Lung (tissue), 12 donors: ENCODE results near the gene UPK3A. TPM values are rescaled to one million over a fixed set of nuclear protein-coding genes. Genes with fewer than 3 reads are reported as not detected.

Experiments used
- ATAC-seq: fragments of 200-7000 bp; cut with Tn5 transposase; one replicate; pipeline ENCODE4 v1.9.1; 2020; ENCODE audit warnings: moderate number of reproducible peaks; ENCODE audit not compliant: insufficient read depth, low FRiP score
- DNase-seq, 3 donors: peaks; one replicate each; pipeline ENCODE4 v3.0.0-alpha.2; 2013 to 2017
- H3K27ac ChIP-seq, 2 donors: one replicate each; pipeline ENCODE4 v1.5.1; 2013; ENCODE audit warnings: mild to moderate bottlenecking in 2 of 2, moderate library complexity in 2 of 2, control low read depth in 1 of 2, inconsistent platforms in 1 of 2, low read depth in 1 of 2, low read length in 1 of 2
- H3K27me3 ChIP-seq, 3 donors: one replicate each; pipeline ENCODE4 v1.5.1; 2013; ENCODE audit warnings: low read length in 2 of 3; ENCODE audit not compliant: control insufficient read depth in 3 of 3, insufficient read depth in 3 of 3
- H3K36me3 ChIP-seq, 4 donors: one replicate each; pipeline ENCODE4 v1.5.1; 2013; ENCODE audit warnings: low read length in 4 of 4, mild to moderate bottlenecking in 1 of 4, moderate library complexity in 1 of 4; ENCODE audit not compliant: control insufficient read depth in 4 of 4, insufficient read depth in 4 of 4
- H3K4me1 ChIP-seq, 5 donors: one replicate each; pipeline ENCODE4 v1.5.1; 2013; ENCODE audit warnings: low read length in 5 of 5, mild to moderate bottlenecking in 2 of 5, moderate library complexity in 1 of 5; ENCODE audit not compliant: control insufficient read depth in 5 of 5, insufficient read depth in 5 of 5
- H3K4me3 ChIP-seq: one replicate; pipeline ENCODE4 v1.5.1; 2013; ENCODE audit warnings: mild to moderate bottlenecking, control low read depth, moderate library complexity
- H3K9ac ChIP-seq, 2 donors: one replicate each; pipeline ENCODE4 v1.5.1; 2013; ENCODE audit warnings: low read length in 2 of 2, control low read depth in 1 of 2; ENCODE audit not compliant: insufficient read depth in 1 of 2
- H3K9me3 ChIP-seq, 4 donors: one replicate each; pipeline ENCODE4 v1.5.1; 2013; ENCODE audit warnings: low read length in 3 of 4, mild to moderate bottlenecking in 1 of 4, moderate library complexity in 1 of 4; ENCODE audit not compliant: control insufficient read depth in 4 of 4, insufficient read depth in 3 of 4
- CTCF ChIP-seq: IDR thresholded peaks from 2 replicates; pipeline ENCODE4 v1.5.1; 2012; ENCODE audit warnings: mild to moderate bottlenecking; ENCODE audit errors: control extremely low read depth, extremely low read depth
- WGBS, 2 donors: extraction: QIAGEN DNeasy Blood & Tissue Kit; methylation state at CpG; one replicate each; pipeline ENCODE4 v1.1.7; 2013; 5-methylcytosine and 5-hydroxymethylcytosine counted together
- polyA plus RNA-seq, 2 donors: library from polyadenylated mRNA; stranded (reverse); fragments of 200-250 nt; gene quantifications; one replicate each; pipeline ENCODE4 v1.2.1, GENCODE V29; 2013
- total RNA-seq, 2 donors: library from RNA; depleted of rRNA in 1 of 2; stranded (reverse); fragments of >200 nt in 1 of 2; gene quantifications; one replicate each; pipeline ENCODE4 v1.2.1, GENCODE V29; 2014 to 2021
- donor health status: control.
- donor health status: control.
- donor health status: Bipolar disorder and iron deficiency.
- donor health status: healthy.
- donor health status: DM: yes; HTN: yes; CAD: no.

The UPK3A gene
- total and polyA plus RNA-seq, 4 donors, result 0.30 to 0.55 TPM; not detected in 2

DNA sequence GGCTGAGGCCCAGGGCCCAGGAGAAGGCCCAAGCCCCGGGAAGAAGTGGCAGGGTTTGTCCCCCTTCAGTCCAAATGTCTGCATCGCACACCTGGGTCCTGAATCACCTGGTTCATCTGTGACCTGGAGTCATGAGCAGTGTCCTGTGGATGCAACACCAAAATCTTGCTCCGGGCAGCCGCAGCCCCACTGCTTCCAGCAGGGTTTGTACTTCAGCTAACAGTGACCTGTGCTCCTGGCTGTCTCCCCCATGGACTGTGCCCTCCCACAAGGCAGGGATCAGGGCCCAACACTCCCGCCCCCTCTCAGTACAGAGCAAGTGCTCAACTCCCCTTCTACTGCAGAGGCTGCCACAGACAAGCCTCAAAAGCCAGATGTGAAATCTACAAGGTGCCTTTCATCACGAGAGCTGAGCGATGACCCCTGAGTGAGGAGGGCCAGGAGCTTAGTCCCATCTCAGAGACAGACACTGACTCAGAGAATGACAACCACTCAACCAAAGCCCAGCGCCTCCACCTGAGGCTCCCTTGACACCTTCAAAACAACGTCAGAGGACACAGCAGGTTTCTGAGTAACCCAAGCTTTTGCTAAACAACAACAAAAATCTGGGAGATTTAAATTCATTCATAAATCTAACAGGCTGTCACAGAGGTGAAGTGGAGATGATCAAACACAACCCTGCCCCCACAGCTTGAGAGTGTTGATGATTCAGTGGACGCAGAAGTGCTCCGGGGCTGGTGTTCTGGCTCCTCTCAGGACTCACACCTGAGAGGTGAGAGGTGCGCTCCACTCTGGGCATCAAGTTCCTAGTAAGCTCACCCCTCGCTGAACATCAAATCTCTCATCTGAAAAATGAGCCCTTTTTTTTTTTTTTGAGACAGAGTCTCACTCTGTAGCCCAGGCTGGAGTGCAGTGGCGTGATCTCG is 47.4 kb upstream of the UPK3A start:
- no peak overlapping the region for H3K9ac ChIP-seq
- H3K27ac ChIP-seq, result no peak overlapping the region
- WGBS, 2 donors, result 91 to 95% methylated on average over 15 of the region's 15 CpGs
- no peak overlapping the region for H3K4me3 ChIP-seq
- H3K36me3 ChIP-seq, result peaks cover 0 to 16% (median 0%) of the 10 kb centered on the region in 4 donors
- no peak for TF ChIP-seq CTCF
- no peaks in the 10 kb centered on the region for H3K9me3 ChIP-seq
- DNase-seq (no peak), ATAC-seq (no peak)
- peaks cover 0 to 12% (median 7%) of the 10 kb centered on the region in 5 donors for H3K4me1 ChIP-seq
- no peaks in the 10 kb centered on the region for H3K27me3 ChIP-seq

- DNase-seq (no peak), ATAC-seq (no peak)
- Histone ChIP-seq H3K9ac (no peak overlapping the region), H3K4me3 (no peak overlapping the region), H3K27me3 (no peaks in the 10 kb centered on the region), H3K4me1 (peaks cover 0 to 14% (median 7%) of the 10 kb centered on the region in 5 donors), H3K9me3 (no peaks in the 10 kb centered on the region), H3K36me3 (peaks cover 0 to 11% (median 0%) of the 10 kb centered on the region in 4 donors), H3K27ac (no peak overlapping the region)
- WGBS, 2 donors, result 83 to 92% methylated on average over 18 of the region's 18 CpGs
- no peak for TF ChIP-seq CTCF
These were observed 46.4 kb upstream of the UPK3A start for GRCh38 chr22:45238076-45238956.

GRCh38 chr22:45238957-45239680 is 45.6 kb upstream of the UPK3A start:
- no peak overlapping the region for H3K9ac ChIP-seq
- WGBS, 2 donors, result 65 to 74% methylated on average over 6 of the region's 6 CpGs

More at GRCh38 chr22:45238957-45239680, 45.6 kb upstream of the UPK3A start:
- no peak overlapping the region for H3K4me3 ChIP-seq
- H3K27me3 ChIP-seq, result no peaks in the 10 kb centered on the region
- DNase-seq (no peak), ATAC-seq (no peak)
- peaks cover 0 to 8% (median 0%) of the 10 kb centered on the region in 4 donors for H3K36me3 ChIP-seq
- no peak for TF ChIP-seq CTCF
- peaks cover 0 to 14% (median 7%) of the 10 kb centered on the region in 5 donors for H3K4me1 ChIP-seq
- H3K27ac ChIP-seq, result no peak overlapping the region
- H3K9me3 ChIP-seq, result no peaks in the 10 kb centered on the region
